ACC112 (cell line): Measurements from ENCODE around the gene LONP1.

Source experiments
- H2AFZ ChIP-seq: fragments of 200-600 bp; sonication (generic); one replicate; pipeline ENCODE4 v1.6.0; 2017; ENCODE audit warnings: antibody characterized with exemption, low read length; ENCODE audit not compliant: unreplicated experiment
- H3K27ac ChIP-seq: fragments of 200-600 bp; sonication (generic); 2 replicates; pipeline ENCODE4 v1.5.1; 2014; ENCODE audit warnings: low read depth, mild to moderate bottlenecking, antibody characterized with exemption, low read length, moderate library complexity
- H3K27me3 ChIP-seq: fragments of 200-600 bp; sonication (generic); 2 replicates; pipeline ENCODE4 v1.6.1; 2014; ENCODE audit warnings: mild to moderate bottlenecking, antibody characterized with exemption, low read length, moderate library complexity, mixed read lengths; ENCODE audit not compliant: insufficient read depth
- H3K36me3 ChIP-seq: fragments of 200-600 bp; sonication (generic); 2 replicates; pipeline ENCODE4 v1.6.1; 2016; ENCODE audit warnings: mild to moderate bottlenecking, antibody characterized with exemption, low read length, moderate library complexity, mixed read lengths; ENCODE audit not compliant: insufficient read depth
- H3K4me1 ChIP-seq: fragments of 200-600 bp; sonication (generic); one replicate; pipeline ENCODE4 v1.6.1; 2016; ENCODE audit warnings: low read length, mixed read lengths; ENCODE audit not compliant: insufficient read depth, unreplicated experiment, control insufficient read depth
- H3K4me3 ChIP-seq: fragments of 200-600 bp; sonication (generic); 2 replicates; pipeline ENCODE4 v1.5.1; 2014; ENCODE audit warnings: mild to moderate bottlenecking, low read depth, low read length
- H3K79me2 ChIP-seq: fragments of 200-600 bp; sonication (generic); one replicate; pipeline ENCODE4 v1.6.0; 2016; ENCODE audit warnings: low read length; ENCODE audit not compliant: control insufficient read depth, unreplicated experiment, insufficient read depth

LONP1 gene

GRCh38 chr19:5664515-5664914 lies 55.4 kb downstream of the LONP1 start:
- H2AFZ ChIP-seq: no peak overlapping the region
- no peak overlapping the region for H3K4me3 ChIP-seq
- peaks cover 12% of the 10 kb centered on the region; the same call in 1 of the 2 replicates for H3K36me3 ChIP-seq
- no peaks in the 10 kb centered on the region for H3K79me2 ChIP-seq
- H3K27ac ChIP-seq: no peak overlapping the region
- H3K27me3 ChIP-seq: no peaks in the 10 kb centered on the region
- H3K4me1 ChIP-seq: peaks cover 4% of the 10 kb centered on the region

- H2AFZ ChIP-seq: no peak overlapping the region
- no peak overlapping the region for H3K27ac ChIP-seq
- no peak overlapping the region for H3K4me3 ChIP-seq
- H3K4me1 ChIP-seq: peaks cover 4% of the 10 kb centered on the region
- H3K36me3 ChIP-seq: peaks cover 12% of the 10 kb centered on the region; the same call in 1 of the 2 replicates
- H3K27me3 ChIP-seq: no peaks in the 10 kb centered on the region
- no peaks in the 10 kb centered on the region for H3K79me2 ChIP-seq
These were observed 56.0 kb downstream of the LONP1 start for GRCh38 chr19:5663904-5664303.

GRCh38 chr19:5661483-5661882 lies 58.5 kb downstream of the LONP1 start:
- H3K36me3 ChIP-seq: peaks cover 11% of the 10 kb centered on the region; the same call in 1 of the 2 replicates
- H3K27me3 ChIP-seq: no peaks in the 10 kb centered on the region
- H3K79me2 ChIP-seq: no peaks in the 10 kb centered on the region
- peaks cover 4% of the 10 kb centered on the region for H3K4me1 ChIP-seq
- H3K4me3 ChIP-seq: no peak overlapping the region
- no peak overlapping the region for H3K27ac ChIP-seq
- no peak overlapping the region for H2AFZ ChIP-seq

GRCh38 chr19:5655412-5655811 lies 64.5 kb downstream of the LONP1 start:
- no peak overlapping the region for H2AFZ ChIP-seq
- 0 out of 2 replicates have a peak, but pooled peaks cover 3% of the 10 kb centered on the region for H3K36me3 ChIP-seq
- no peaks in the 10 kb centered on the region for H3K4me1 ChIP-seq
- no peaks in the 10 kb centered on the region for H3K79me2 ChIP-seq
- H3K27me3 ChIP-seq: no peaks in the 10 kb centered on the region
- H3K27ac ChIP-seq: no peak overlapping the region
- no peak overlapping the region for H3K4me3 ChIP-seq

- no peak overlapping the region for H3K27ac ChIP-seq
- no peak overlapping the region for H2AFZ ChIP-seq
- H3K79me2 ChIP-seq: no peaks in the 10 kb centered on the region
- no peaks in the 10 kb centered on the region for H3K27me3 ChIP-seq
- H3K4me3 ChIP-seq: no peak overlapping the region
- 0 out of 2 replicates have a peak, but pooled peaks cover 6% of the 10 kb centered on the region for H3K36me3 ChIP-seq
- H3K4me1 ChIP-seq: no peaks in the 10 kb centered on the region
These were observed 65.0 kb downstream of the LONP1 start for GRCh38 chr19:5654931-5655330.

GRCh38 chr19:5652261-5652660 lies 67.7 kb downstream of the LONP1 start:
- no peak overlapping the region for H3K27ac ChIP-seq
- no peak overlapping the region for H3K4me3 ChIP-seq
- no peaks in the 10 kb centered on the region for H3K27me3 ChIP-seq
- H3K36me3 ChIP-seq: 0 out of 2 replicates have a peak, but pooled peaks cover 9% of the 10 kb centered on the region
- no peak overlapping the region for H2AFZ ChIP-seq
- no peaks in the 10 kb centered on the region for H3K4me1 ChIP-seq
- H3K79me2 ChIP-seq: peaks cover 4% of the 10 kb centered on the region

- peaks cover 8% of the 10 kb centered on the region for H3K79me2 ChIP-seq
- no peak overlapping the region for H3K27ac ChIP-seq
- H3K36me3 ChIP-seq: peaks cover 9% of the 10 kb centered on the region; the same call in 1 of the 2 replicates
These were observed 68.6 kb downstream of the LONP1 start for GRCh38 chr19:5651361-5651760.

GRCh38 chr19:5648464-5648863 lies 71.5 kb downstream of the LONP1 start:
- H3K79me2 ChIP-seq: peaks cover 30% of the 10 kb centered on the region
- H3K36me3 ChIP-seq: peaks cover 13% of the 10 kb centered on the region; the same call in 1 of the 2 replicates
- H3K4me1 ChIP-seq: no peaks in the 10 kb centered on the region
- H3K27me3 ChIP-seq: no peaks in the 10 kb centered on the region
- no peak overlapping the region for H3K27ac ChIP-seq
- H2AFZ ChIP-seq: no peak overlapping the region
- H3K4me3 ChIP-seq: no peak overlapping the region

More at GRCh38 chr19:5651361-5651760, 68.6 kb downstream of the LONP1 start:
- Histone ChIP-seq H3K27me3 (no peaks in the 10 kb centered on the region), H3K4me3 (no peak overlapping the region), H3K4me1 (no peaks in the 10 kb centered on the region), H2AFZ (no peak overlapping the region)

GRCh38 chr19:5646703-5647102 lies 73.2 kb downstream of the LONP1 start:
- H3K36me3 ChIP-seq: peaks cover 17% of the 10 kb centered on the region; the same call in 1 of the 2 replicates
- no peaks in the 10 kb centered on the region for H3K4me1 ChIP-seq
- no peak overlapping the region for H3K4me3 ChIP-seq
- H3K79me2 ChIP-seq: peaks cover 45% of the 10 kb centered on the region
- no peak overlapping the region for H3K27ac ChIP-seq
- no peaks in the 10 kb centered on the region for H3K27me3 ChIP-seq
- H2AFZ ChIP-seq: no peak overlapping the region

- no peaks in the 10 kb centered on the region for H3K4me1 ChIP-seq
- H3K36me3 ChIP-seq: peaks cover 14% of the 10 kb centered on the region; the same call in 1 of the 2 replicates
- H3K79me2 ChIP-seq: peaks cover 56% of the 10 kb centered on the region
These were observed 74.5 kb downstream of the LONP1 start for GRCh38 chr19:5645409-5645808.

GRCh38 chr19:5644037-5644436 lies 75.9 kb downstream of the LONP1 start:
- Histone ChIP-seq H3K79me2 (peaks cover 68% of the 10 kb centered on the region), H3K36me3 (peaks cover 8% of the 10 kb centered on the region; the same call in 1 of the 2 replicates), H3K27ac (no peak overlapping the region), H3K4me3 (no peak overlapping the region), H2AFZ (no peak overlapping the region), H3K27me3 (no peaks in the 10 kb centered on the region), H3K4me1 (no peaks in the 10 kb centered on the region)

More at GRCh38 chr19:5645409-5645808, 74.5 kb downstream of the LONP1 start:
- Histone ChIP-seq H3K27me3 (no peaks in the 10 kb centered on the region), H3K4me3 (no peak overlapping the region), H2AFZ (no peak overlapping the region), H3K27ac (no peak overlapping the region)
